Measurements from ENCODE around the gene BMP8A.
"Not testable (repeated sequence)": the region's sequence is repeated elsewhere in the genome, so short reads cannot be mapped to it uniquely, and the experiment has no call there.

Gene BMP8A

DNA sequence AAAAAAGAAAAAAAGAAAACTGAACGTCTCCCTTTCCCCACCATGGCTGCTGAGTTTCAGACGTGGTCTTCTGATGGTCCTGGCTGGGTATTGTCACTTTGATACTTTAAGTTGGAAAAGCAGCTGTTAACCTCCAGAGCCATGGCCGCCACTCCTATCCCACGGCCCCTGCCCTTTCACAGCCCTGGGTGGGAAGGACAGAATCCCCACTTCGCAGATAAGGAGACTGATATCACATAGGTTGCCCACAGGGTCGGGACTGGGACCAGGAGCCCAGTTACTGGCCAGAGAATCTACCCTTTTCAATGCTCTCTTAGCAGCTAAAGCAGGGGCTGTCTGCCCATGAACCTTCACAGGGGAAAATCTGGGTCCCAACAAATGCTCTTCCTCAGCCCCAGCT is 16.8 kb downstream of the BMP8A start:
- DNase-seq = no peak

DNA sequence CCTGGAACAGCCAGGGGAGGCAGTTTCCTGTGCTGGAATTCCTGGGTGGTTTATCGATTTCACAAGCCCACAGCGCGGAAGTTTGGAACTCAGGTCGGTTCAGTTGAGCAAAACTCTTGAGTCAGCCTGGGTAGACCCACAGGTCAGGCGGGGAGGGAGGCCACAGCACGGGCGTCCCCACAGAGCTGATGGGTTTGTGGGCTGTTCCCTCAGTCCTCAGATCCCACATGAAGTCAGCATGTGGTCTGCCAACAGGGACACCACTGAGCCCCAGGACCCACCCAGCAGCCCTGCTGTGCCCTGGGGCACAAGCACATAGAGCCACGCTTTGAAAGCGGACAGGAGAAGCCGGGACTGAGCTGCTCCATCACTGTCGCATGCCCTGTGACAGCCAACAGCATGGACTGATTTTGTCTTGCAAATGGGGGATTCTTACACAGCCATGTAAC is 17.4 kb downstream of the BMP8A start:
- DNase-seq = no peak

DNA sequence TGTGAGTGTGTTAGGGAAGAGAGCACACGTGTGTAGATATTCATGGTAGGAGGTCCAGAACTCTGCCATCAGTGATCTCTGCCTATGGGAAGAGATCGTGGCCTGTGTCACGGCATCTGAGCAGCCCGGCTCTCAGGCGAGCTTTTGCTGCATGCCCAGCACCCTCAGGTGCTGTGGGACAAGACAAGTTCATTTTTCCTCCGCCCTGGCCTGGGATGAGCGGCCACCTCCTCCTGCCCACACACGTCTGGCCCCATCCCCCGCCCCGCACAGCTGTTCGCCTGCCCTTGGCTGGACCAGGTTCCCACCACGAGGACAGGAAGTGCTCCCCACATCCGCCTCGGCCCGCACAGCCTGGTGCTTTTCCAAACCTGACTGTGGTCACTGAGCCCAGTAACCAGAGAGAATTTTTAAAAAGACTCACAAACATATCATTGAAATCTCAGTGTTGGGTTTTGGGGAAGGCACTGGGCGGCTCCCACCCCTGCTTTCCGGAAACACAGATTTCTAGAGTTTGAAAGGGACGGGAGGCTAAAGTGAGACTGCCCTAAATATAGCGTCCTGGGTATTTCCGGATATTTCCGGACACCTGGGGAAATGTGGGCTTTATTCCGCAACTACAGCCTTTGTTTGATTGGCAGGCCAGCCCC is 18.0 kb downstream of the BMP8A start:
- DNase-seq = no peak

DNA sequence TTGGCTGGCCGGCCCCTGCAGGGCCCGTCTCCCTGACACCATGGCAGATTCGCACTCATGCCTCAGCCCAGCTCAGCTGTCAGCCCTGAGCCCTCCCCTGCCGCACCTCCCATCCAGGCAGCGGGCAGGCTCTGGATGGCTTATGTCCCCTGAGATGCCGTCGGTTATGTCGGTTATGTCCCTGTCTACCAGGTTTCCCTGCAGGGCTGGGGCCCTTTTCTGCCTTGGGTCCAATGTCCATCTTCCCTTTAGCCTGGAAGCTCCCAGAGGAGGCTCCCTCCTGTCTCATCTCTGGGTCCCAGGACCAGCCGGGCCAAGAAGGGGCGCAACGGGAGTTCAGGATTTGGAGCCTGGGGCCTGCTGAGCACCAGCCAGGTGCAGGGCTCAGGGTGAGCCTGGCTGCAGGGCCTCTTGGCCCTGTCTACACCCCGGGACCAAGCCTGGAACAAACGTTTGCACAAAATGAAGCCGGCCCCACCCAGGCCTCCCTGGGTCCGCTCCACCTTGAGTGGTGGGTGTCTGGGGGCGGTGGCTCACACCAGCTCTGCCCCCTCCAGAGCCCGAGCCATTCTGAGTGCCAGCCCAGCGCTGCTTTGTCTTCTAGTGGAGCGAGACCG is 19.2 kb downstream of the BMP8A start:
- not testable (repeated sequence) for DNase-seq

DNA sequence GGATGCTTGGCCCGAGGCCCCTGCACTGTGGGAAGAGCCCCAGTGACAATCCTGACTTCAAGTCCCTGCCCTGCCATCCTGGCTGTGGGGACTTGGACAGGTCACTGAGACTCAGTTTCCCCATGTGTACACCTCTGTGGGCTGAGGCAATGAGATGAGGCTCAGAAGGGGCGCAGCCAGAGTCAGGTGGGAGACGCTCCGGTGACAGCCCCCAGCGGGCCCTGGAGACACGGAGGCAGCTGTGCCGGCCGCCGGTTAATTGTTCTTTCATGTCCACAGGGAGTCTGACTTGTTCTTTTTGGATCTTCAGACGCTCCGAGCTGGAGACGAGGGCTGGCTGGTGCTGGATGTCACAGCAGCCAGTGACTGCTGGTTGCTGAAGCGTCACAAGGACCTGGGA is 20.0 kb downstream of the BMP8A start:
- DNase-seq = not testable (repeated sequence)

DNA sequence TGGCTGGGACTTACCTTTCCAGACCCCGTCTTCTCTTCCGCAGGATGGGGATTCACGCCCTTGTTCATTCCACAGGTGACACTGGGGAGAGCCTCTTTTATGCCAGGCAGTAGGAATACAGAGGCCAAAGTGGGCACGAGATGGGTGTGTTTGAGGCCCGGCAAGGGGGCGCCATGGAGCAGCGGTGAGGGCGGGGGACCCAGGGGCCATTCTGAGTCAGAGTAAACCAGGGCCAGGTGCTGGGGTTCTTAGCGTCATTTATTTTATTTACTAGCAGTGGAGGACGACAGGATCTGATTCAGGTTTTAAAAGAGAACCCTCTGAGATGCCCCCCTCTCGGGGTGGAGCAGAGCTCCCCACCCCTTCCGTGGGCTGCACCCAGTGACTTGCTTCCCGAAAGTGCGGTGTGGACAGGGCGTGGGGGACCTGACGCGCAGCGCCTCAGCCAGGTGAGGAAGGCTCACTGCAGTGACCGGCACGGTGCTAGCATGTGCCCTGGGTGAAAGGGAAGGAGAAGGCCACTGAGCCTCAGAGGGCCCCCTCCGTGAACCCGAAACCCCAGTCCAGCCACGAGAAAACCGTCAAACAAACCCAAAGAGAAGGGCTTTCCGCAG is 20.9 kb downstream of the BMP8A start:
- DNase-seq = not testable (repeated sequence)

DNA sequence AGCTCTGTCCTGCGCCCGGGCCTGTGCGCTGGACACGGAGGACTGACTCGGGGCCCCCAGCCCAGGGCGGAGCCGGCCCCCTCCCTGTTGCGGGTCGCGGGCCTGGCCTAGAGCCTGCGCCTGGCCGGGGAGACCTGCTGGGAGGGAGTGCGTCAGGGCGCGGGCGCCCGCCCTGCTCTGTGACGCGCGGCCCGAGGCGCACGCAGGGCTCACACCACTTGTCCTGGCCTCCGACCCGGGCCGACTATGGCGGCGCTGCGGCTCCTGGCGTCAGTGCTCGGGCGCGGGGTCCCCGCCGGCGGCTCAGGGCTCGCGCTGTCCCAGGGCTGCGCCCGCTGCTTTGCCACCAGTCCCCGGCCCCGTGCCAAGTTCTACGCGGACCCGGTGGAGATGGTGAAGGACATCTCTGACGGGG is 23.3 kb downstream of the BMP8A start:
- DNase-seq = not testable (repeated sequence)

DNA sequence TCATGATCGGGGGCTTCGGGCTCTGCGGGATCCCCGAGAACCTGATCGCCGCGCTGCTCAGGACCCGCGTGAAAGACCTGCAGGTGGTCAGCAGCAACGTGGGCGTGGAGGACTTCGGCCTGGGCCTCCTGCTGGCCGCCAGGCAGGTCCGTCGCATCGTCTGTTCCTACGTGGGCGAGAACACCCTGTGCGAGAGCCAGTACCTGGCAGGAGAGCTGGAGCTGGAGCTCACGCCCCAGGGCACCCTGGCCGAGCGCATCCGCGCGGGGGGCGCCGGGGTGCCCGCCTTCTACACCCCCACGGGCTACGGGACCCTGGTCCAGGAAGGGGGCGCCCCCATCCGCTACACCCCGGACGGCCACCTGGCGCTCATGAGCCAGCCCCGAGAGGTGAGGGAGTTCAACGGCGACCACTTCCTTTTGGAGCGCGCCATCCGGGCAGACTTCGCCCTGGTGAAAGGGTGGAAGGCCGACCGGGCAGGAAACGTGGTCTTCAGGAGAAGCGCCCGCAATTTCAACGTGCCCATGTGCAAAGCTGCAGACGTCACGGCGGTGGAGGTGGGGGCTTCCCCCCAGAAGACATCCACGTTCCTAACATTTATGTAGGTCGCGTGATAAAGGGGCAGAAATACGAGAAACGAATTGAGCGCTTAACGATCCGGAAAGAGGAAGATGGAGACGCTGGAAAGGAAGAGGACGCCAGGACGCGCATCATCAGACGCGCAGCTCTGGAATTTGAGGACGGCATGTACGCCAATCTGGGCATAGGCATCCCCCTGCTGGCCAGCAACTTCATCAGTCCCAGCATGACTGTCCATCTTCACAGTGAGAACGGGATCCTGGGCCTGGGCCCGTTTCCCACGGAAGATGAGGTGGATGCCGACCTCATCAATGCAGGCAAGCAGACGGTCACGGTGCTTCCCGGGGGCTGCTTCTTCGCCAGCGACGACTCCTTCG is 24.0 kb downstream of the BMP8A start:
- not testable (repeated sequence) for DNase-seq

DNA sequence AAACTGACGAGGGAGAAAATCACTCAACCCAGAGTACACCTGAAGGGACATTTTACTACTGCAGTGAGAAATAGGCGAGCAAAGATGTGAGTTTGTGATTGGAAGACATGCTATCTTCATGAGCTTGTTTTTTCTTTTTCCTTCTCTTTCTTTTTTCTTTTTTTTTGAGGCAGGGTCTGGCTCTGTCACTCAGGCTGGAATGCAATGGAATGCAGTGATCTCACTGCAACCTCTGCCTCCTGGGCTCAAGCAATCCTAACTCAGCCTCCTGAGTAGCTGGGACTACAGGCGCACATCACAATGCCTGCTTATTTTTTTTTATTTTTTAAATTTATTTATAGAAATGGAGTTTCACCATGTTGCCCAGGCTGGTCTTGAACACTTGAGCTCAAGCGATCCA is 25.4 kb downstream of the BMP8A start:
- not testable (repeated sequence) for DNase-seq

DNA sequence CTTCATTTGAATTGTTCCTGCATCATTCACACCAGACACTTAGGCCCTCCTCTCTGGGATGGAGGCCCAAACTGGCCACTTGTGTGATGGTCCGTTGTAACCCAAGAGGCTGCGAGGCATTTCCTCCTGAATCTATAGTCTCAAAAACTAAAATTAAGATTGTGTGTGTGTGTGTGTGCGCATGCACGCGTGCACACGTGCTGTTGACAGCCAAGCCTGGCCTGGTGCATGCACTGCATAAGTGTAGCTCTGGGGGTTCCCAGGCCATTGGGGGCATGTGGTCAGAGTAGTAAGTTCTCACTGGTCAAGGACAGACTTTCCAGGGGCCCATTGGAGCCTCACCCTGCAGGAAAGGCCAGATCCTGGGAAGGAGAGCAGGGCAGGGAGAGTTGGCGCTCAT is 26.5 kb downstream of the BMP8A start:
- DNase-seq = not testable (repeated sequence)

DNA sequence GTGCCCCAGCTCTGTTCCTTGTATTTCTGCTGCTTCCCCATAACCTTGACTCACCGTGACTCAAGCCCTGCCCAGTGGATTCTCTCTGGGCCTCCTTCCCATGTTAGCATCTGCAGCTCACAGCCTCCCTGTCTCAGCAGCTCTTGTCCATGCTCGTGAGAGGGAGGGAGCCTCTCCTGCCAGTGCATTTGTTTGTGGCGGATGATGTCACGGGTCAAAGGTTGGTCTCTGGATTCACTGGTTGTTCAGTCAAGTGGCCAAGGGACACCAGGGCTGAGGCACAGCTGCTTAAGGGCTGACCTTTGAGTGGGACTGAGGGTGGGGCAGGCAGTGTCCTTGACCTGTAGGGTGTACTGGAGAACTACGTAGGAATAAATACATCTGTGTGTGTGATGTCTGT is 27.9 kb downstream of the BMP8A start:
- not testable (repeated sequence) for DNase-seq

DNA sequence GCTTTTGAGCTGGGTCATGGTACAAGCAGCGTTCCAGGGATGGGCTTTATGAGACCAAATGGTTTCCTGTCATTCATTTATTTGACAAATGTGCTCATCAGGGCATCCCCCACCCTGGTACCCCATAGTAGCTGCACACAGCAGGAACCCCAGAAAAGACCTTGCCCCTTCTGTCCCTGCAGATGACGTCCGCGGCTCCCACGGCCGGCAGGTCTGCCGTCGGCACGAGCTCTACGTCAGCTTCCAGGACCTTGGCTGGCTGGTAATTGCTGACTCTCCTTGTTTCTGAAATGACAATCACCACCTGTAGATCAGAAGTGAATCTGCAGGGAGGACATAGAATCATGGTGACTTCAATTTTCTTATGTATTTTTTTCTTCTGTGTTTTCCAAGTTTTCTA is 30.8 kb downstream of the BMP8A start:
- not testable (repeated sequence) for DNase-seq

DNA sequence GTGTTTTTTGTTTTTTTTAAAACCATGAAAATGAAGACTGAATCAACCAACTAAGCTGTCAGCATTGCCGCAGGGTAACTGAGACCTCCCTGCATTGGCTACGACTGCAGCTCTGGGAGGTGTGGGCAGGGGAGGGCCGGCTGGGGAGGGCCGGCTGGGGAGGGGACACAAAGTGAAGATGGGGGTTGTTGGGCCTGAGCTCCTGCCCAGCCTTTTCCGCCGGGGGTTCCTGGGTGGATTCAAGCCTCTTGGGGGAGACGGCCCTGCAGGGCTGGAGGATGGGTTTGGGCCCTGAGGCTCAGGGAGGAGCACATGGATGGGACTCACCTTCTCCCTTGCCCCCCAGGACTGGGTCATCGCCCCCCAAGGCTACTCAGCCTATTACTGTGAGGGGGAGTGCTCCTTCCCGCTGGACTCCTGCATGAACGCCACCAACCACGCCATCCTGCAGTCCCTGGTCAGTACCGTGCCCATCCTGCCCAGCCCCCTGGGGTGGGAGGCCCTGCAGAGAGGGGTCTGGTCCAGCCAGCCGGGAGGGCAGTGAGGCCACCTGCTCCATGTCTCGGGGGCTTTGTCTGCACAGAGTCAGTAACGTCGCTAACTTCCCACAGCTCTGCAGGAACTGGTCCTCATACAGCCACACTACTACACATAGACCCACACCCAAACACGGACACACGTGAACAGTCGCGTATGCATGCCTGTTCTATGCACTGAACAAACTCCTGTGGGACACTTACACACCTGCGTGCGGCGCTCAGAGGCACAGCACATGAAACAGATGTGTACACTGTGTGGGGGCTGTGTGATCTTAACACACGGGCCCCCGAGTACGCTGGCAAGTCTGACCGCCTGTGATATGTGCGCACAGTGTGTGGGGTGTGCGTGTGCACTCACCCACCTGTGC is 31.5 kb downstream of the BMP8A start:
- no peak for DNase-seq

DNA sequence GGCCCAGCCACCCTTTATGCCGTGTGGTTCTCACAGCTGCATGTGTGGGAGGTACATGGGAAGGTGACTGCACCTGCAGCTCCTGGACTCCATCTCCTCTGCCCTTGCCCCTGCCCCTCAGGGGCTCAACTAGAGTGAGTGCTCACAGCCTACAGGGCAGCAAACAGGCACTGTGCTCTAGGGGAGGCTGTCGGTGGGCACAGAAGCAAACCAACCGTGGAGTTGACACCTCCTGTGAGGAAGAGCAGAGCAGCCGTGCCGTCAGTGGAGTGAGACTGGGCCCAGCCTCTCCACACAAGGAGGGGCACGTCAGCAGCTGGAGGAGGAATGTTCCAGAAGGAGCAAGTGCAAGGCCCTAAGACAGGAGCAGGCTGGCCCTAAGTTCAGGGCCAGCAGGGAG is 32.7 kb downstream of the BMP8A start:
- no peak for DNase-seq

DNA sequence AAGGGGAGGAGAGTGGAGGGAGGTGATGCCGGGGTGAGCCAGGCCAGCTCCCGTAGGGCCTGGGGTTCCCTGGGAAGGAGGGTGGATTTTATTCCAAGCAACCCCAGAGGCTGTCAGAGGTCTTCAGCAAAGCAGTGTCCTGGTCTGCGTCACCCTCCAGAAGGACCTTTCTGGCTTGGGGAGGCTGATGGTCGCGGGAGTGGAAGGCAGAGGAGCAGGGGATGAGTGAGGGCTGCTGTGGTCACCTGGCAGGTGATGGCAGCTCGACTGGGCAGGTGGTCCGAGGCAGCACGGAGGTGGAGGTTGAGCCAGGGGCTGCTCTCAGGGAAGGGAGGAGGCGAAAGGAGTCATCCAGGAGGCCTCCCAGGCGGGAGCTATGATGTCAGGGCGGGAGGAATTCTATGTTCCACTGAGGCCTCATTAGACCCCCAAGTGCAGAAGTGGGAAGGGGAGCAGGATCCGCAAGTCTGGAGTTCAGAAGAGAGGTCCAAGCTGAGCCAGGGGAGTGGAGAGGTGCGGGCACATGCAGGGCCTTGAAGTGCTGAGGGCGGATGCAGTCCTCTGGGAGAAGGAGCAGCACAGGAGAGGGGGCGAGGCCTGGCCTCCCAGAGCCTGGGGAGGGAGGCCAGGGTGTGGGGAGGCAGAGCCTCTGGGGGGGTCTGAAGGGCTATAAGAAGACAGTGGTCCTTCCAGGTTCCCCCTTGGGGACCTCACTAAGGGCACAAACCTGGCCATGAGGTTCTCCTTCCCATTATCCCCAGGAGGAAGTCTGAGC is 33.3 kb downstream of the BMP8A start:
- no peak for DNase-seq

DNA sequence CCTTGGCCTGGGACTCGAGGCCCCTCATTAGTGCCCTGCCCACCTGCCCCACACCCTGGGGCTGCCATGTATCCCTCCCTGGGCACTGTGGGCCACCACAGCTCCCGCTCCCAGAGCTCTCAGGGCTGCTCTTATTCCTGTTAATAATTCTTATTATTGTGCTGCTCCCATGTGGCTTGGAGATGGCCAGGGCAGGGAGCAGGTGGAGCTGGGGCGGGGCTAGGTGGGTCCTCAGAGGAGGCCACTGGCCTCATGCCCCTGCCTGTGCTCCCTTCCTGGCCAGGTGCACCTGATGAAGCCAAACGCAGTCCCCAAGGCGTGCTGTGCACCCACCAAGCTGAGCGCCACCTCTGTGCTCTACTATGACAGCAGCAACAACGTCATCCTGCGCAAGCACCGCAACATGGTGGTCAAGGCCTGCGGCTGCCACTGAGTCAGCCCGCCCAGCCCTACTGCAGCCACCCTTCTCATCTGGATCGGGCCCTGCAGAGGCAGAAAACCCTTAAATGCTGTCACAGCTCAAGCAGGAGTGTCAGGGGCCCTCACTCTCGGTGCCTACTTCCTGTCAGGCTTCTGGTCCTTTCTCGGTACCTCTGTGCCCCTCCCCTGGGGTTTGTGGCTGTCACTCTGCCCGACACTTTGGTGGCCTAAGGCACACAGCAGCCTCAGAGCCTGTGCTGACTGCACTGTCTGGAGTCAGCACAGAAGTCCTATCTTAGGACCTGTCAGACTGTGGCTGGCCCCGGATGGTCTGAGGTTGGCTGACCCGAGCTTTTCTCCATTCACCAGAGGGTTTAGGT is 34.1 kb downstream of the BMP8A start:
- DNase-seq = no peak

DNA sequence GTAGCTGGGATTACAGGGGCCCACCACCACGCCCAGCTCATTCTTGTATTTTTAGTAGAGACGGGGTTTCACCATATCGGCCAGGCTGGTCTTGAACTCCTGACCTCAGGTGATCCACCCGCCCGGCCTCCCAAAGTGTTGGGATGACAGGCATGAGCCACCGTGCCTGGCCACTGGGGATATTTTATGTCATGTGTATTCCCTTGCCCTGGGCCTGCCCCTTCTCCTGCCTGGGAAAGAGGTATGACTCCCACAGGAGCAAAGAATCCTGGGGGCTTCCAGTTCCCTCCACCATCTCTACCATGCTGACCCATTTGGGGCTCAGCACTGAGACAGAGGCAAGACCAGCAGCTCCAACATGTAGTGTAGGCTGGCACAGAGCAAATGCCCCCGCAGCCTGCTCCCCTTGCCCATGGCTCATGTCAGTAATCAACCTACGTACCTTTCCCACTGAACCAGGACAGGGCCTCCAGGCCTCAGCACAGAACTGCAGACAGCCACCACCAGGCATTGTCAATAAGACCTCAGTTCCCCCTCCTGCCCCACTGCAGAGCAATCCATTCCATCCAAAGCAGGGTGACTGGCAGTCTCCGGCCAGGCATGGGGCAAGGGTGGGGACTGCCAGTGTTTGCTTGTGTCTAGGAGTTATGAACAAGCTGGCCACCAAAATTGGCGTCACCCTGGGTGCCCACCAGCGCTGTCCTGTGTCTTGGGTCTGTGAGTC is 35.2 kb downstream of the BMP8A start:
- no peak for DNase-seq

DNA sequence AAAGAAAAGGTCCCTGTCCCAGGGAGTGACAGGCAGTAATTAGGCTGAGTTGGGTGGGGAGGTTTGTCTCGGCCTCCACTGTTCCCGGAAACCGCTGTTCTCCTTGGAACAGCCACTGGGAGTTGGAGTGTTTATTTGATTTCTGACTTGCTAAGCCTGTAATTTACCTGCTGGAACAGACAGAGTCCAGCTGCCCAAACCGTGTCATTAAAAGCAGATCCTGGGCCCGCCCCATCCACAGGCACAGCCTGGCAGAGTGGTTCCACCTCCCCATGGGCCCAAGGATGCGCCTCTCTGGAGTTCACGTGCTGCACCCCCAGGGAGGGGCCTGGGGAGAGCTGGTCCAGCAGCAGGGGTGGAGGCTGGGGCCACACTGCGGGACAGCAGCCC is 35.7 kb downstream of the BMP8A start:
- DNase-seq = not testable (repeated sequence)

DNA sequence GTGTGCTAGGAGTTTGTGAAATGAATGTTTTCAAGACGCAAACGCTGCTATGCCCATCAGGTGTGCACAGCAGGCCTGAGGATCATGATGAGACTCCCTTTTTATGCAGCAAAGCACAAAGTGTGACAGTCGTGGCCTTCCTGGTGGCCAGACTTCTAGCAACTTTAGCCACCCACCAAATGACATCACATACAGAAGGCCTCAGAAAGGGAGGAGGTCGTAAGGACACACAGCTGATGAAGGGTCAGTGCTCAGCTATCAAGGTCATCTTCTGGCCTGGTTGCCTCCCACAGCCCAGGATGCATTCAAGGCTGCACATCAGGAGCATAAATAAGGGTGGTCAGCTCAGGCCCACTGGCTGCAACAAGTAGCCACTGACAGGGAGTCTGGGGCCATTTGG is 36.6 kb downstream of the BMP8A start:
- no peak for DNase-seq

Data from GDM1 (cell line).